ENCODE data around the gene NXPH3. TPM values are rescaled to one million over a fixed set of nuclear protein-coding genes. Genes with fewer than 3 reads are reported as not detected.

NXPH3 gene
- total and polyA plus RNA-seq, 8 donors: 1.0 to 2.7 (median 1.2) TPM

GRCh38 chr17:49551221-49552069, 24.2 kb upstream of the NXPH3 start:
- Histone ChIP-seq H3K4me1 (peaks cover 3 to 6% of the 10 kb centered on the region in 2 donors), H3K4me3 (no peak overlapping the region), H3K36me3 (no peaks in the 10 kb centered on the region), H3K27ac (no peak overlapping the region), H3K27me3 (peaks cover 0 to 11% of the 10 kb centered on the region in 2 donors), H3K9me3 (no peaks in the 10 kb centered on the region)
- intact Hi-C loops (cut with DNase I): loop anchor here in 1 of 2 donors (5.0 kb wide), 1 partner anchor 54 kb away; the partner anchor contains the start of gene NGFR
- DNase-seq: no peak
- no peak for ATAC-seq
- no peak for TF ChIP-seq CTCF (IDR thresholded peaks at IDR 0.05)

GRCh38 chr17:49552070-49552751, 23.5 kb upstream of the NXPH3 start:
- TF ChIP-seq CTCF (IDR thresholded peaks at IDR 0.05): no peak
- Histone ChIP-seq H3K4me1 (peaks cover 3 to 8% of the 10 kb centered on the region in 2 donors), H3K9me3 (no peaks in the 10 kb centered on the region), H3K36me3 (no peaks in the 10 kb centered on the region), H3K27ac (no peak overlapping the region), H3K4me3 (no peak overlapping the region), H3K27me3 (peaks cover 0 to 13% of the 10 kb centered on the region in 2 donors)
- DNase-seq (no peak), ATAC-seq (no peak)
- intact Hi-C loops (cut with DNase I): loop anchor here in 1 of 2 donors (5.0 kb wide), 1 partner anchor 55 kb away; the partner anchor contains the start of gene NGFR

GRCh38 chr17:49553676-49554335, 21.9 kb upstream of the NXPH3 start:
- intact Hi-C loops (cut with DNase I): loop anchor here in 1 of 2 donors (5.0 kb wide), 1 partner anchor 57 kb away; the partner anchor contains the start of gene NGFR
- Histone ChIP-seq H3K9me3 (no peaks in the 10 kb centered on the region), H3K4me1 (peaks cover 3 to 8% of the 10 kb centered on the region in 2 donors), H3K27ac (no peak overlapping the region), H3K36me3 (no peaks in the 10 kb centered on the region), H3K27me3 (peaks cover 0 to 19% of the 10 kb centered on the region in 2 donors), H3K4me3 (no peak overlapping the region)
- DNase-seq (no peak), ATAC-seq (no peak)
- TF ChIP-seq CTCF (IDR thresholded peaks at IDR 0.05): no peak

- TF ChIP-seq CTCF (IDR thresholded peaks at IDR 0.05): no peak
- ATAC-seq: peak; percentile 17
- intact Hi-C loops (cut with DNase I): loop anchor here in 1 of 2 donors (5.0 kb wide), 2 partner anchors 58 to 118 kb away; partner anchors contain the start of gene NGFR
- H3K27me3 ChIP-seq: peaks cover 0 to 19% of the 10 kb centered on the region in 2 donors
- H3K9me3 ChIP-seq: no peaks in the 10 kb centered on the region
- H3K36me3 ChIP-seq: no peaks in the 10 kb centered on the region
- no peak for DNase-seq
- H3K4me3 ChIP-seq: no peak overlapping the region
- no peak overlapping the region for H3K27ac ChIP-seq
- H3K4me1 ChIP-seq: peaks cover 3 to 8% of the 10 kb centered on the region in 2 donors
Measured at GRCh38 chr17:49554694-49555494, 20.8 kb upstream of the NXPH3 start.
